ENCODE data around the gene PNPLA8. TPM values are rescaled to one million over a fixed set of nuclear protein-coding genes. Genes with fewer than 3 reads are reported as not detected.

Gene PNPLA8
- total RNA-seq, 1 experiment from 2014 or later = 31.3 TPM

GRCh38 chr7:108449521-108449920 is 76.4 kb downstream of the PNPLA8 start:
- H3K27me3 ChIP-seq (ENCODE audit: insufficient read depth, low read depth) = no peaks in the 10 kb centered on the region
- H3K27ac ChIP-seq = no peak overlapping the region
- H3K9me2 ChIP-seq (ENCODE audit: insufficient read depth) = no peaks in the 10 kb centered on the region
- intact Hi-C loops (cut with micrococcal nuclease; ENCODE audit: unreplicated experiment) = no loop called here
- 0 out of 2 replicates have a peak, but pooled peaks cover 4% of the 10 kb centered on the region for H3K79me2 ChIP-seq (ENCODE audit: low read depth)
- CTCF ChIA-PET = no interaction called here
- DNase-seq = no peak
- POLR2A ChIA-PET (ENCODE audit: unreplicated experiment) = no interaction called here
- H3K4me1 ChIP-seq (replicated peaks; ENCODE audit: insufficient read depth) = 0 out of 2 replicates have a peak, but pooled peaks cover 7% of the 10 kb centered on the region
- no peak overlapping the region for H2AFZ ChIP-seq
- peaks cover 10% of the 10 kb centered on the region; the same call in 1 of the 2 replicates for H3F3A ChIP-seq (ENCODE audit: insufficient read depth, low read depth)
- no peak overlapping the region for H3K4me2 ChIP-seq
- H3K4me3 ChIP-seq = no peak overlapping the region
- no TSS peak for BruUV-seq (replicated peaks)
- H3K9me3 ChIP-seq (ENCODE audit: insufficient read depth, low read depth) = no peaks in the 10 kb centered on the region
- TF ChIP-seq EZH2 (IDR thresholded peaks at IDR 0.05; ENCODE audit: low read depth) (no peak), CTCF (conservative IDR thresholded peaks at IDR 0.05) (no peak)
- H3K36me3 ChIP-seq (ENCODE audit: low read depth) = no peaks in the 10 kb centered on the region
- H4K20me1 ChIP-seq (ENCODE audit: insufficient read depth) = no peaks in the 10 kb centered on the region

DNA sequence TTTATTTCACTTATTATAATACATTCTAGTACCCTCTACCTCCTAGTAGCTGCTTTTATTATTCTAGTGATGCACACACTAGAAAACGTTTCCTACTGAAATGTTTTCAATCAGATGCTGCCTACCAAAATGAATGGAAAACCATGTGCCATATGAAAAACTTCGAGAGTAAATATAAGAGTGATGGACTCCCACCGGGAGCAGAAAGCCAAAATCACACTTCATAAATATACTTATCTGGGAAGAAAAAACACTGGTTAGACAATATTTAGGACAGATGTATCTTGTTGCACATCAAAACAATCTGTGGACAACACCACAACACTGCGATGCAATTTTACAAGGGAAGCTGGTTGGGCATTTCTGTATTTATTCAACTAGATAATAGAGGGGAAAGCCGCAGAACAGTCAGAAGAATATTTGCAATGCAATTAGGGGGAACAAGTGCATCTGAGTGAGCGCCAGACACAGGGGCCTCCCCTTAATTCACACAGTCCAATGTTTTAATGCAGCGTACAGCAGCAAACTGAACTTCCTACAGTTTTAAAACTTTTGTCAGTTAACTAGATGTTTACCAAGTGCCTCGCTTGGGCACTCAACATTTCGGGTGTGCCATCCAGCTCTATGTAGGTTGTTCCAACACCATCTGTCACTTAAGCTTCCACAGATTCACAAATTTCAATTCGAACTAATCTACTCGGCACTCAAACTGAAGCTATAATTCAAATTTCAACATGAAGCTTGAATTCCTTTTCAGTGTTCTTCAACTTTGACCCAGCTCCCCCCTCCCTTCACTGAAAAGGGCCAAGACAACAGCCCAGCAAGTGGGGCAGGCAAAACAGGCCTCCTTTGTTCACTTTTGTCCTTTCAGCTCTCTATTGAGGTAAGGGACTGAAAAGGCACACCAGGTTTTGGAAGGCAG is 77.1 kb downstream of the PNPLA8 start:
- BruUV-seq (replicated peaks) = no TSS peak
- Histone ChIP-seq H3K79me2 (ENCODE audit: low read depth) (0 out of 2 replicates have a peak, but pooled peaks cover 4% of the 10 kb centered on the region), H2AFZ (no peak overlapping the region), H3K9me3 (ENCODE audit: insufficient read depth, low read depth) (no peaks in the 10 kb centered on the region), H3K36me3 (ENCODE audit: low read depth) (no peaks in the 10 kb centered on the region), H3K4me3 (no peak overlapping the region), H4K20me1 (ENCODE audit: insufficient read depth) (no peaks in the 10 kb centered on the region), H3K27ac (no peak overlapping the region), H3K4me1 (replicated peaks; ENCODE audit: insufficient read depth) (0 out of 2 replicates have a peak, but pooled peaks cover under 1% of the 10 kb centered on the region), H3F3A (ENCODE audit: insufficient read depth, low read depth) (peaks cover 6% of the 10 kb centered on the region; the same call in 1 of the 2 replicates), H3K27me3 (ENCODE audit: insufficient read depth, low read depth) (no peaks in the 10 kb centered on the region), H3K4me2 (no peak overlapping the region), H3K9me2 (ENCODE audit: insufficient read depth) (no peaks in the 10 kb centered on the region)
- CTCF ChIA-PET = no interaction called here
- DNase-seq = no peak
- intact Hi-C loops (cut with micrococcal nuclease; ENCODE audit: unreplicated experiment) = no loop called here
- POLR2A ChIA-PET (ENCODE audit: unreplicated experiment) = no interaction called here
- TF ChIP-seq EZH2 (IDR thresholded peaks at IDR 0.05; ENCODE audit: low read depth) (no peak), CTCF (conservative IDR thresholded peaks at IDR 0.05) (no peak)

DNA sequence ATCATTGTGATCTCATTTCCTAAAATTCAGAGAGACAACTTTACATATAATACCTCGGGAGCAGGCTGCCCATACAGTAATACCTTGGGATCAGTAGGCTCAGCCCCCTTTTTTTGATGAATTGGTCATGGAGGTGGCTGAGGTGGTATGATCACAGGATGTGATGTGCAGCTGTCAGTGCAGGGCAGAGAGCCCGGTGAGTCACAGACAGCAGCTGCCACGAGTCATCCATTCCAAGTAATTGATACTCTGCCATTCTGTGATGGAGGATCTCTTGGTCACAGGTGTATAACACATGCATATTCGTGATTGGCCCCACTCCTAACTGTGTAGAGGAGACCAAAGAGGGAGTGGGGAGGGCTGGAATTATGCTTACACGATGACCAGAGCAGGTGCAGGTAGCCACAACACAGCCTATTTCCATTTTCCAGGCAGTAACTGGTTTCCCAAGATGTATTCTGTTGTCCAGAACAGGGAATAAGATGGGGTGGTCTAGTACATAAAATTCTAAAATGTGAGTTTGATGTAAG is 83.8 kb downstream of the PNPLA8 start:
- no peak overlapping the region for H3K27ac ChIP-seq
- ChIA-PET CTCF (interaction anchor here (0.6 kb wide), 1 partner anchor 24 kb away, joined by 5 read pairs; no protein-coding TSS in a partner anchor), POLR2A (ENCODE audit: unreplicated experiment) (no interaction called here)
- H3K9me2 ChIP-seq (ENCODE audit: insufficient read depth) = no peaks in the 10 kb centered on the region
- H3K4me3 ChIP-seq = no peak overlapping the region
- H4K20me1 ChIP-seq (ENCODE audit: insufficient read depth) = no peaks in the 10 kb centered on the region
- H3K4me2 ChIP-seq = no peak overlapping the region
- no peaks in the 10 kb centered on the region for H3F3A ChIP-seq (ENCODE audit: insufficient read depth, low read depth)
- H3K9me3 ChIP-seq (ENCODE audit: insufficient read depth, low read depth) = no peaks in the 10 kb centered on the region
- no peaks in the 10 kb centered on the region for H3K36me3 ChIP-seq (ENCODE audit: low read depth)
- no TSS peak for BruUV-seq (replicated peaks)
- H3K27me3 ChIP-seq (ENCODE audit: insufficient read depth, low read depth) = no peaks in the 10 kb centered on the region
- TF ChIP-seq EZH2 (IDR thresholded peaks at IDR 0.05; ENCODE audit: low read depth) (no peak), CTCF (conservative IDR thresholded peaks at IDR 0.05) (no peak)
- no peak overlapping the region for H2AFZ ChIP-seq
- peaks cover 14% of the 10 kb centered on the region; the same call in 1 of the 2 replicates for H3K4me1 ChIP-seq (replicated peaks; ENCODE audit: insufficient read depth)
- peak; percentile 28 to 58 for DNase-seq
- intact Hi-C loops (cut with micrococcal nuclease; ENCODE audit: unreplicated experiment) = no loop called here
- no peaks in the 10 kb centered on the region for H3K79me2 ChIP-seq (ENCODE audit: low read depth)
